MCF 10A (cell line): Measurements from ENCODE around the gene PLAC9. TPM values are rescaled to one million over a fixed set of nuclear protein-coding genes. Genes with fewer than 3 reads are reported as not detected.

Source experiments
- BruUV-seq: library from RNA; stranded (reverse); fragments of 400-500 nt; replicated peaks from 2 replicates; lab custom pipeline; 2021; lab: Mats Ljungman, UMichigan
- CTCF ChIA-PET: fragments of 300-600 bp; sonication (Branson Sonifier 250); formaldehyde crosslinking; extraction: SDS; loops from one replicate; lab custom pipeline; 2021; ENCODE audit warnings: antibody characterized with exemption, inconsistent platforms; lab: Yijun Ruan, JAX
- POLR2A ChIA-PET: fragments of 300-600, 350-650 bp; sonication (Branson Sonifier 250); formaldehyde crosslinking; extraction: SDS; loops from one replicate; lab custom pipeline; 2020; ENCODE audit warnings: antibody characterized with exemption, inconsistent platforms; lab: Yijun Ruan, JAX
- DNase-seq: peaks from one replicate; pipeline ENCODE4 v3.0.0-alpha.2; 2018; ENCODE audit not compliant: unreplicated experiment
- H3K27ac Mint-ChIP-seq: one replicate; pipeline ENCODE4 v1.8.0; 2022; ENCODE audit warnings: mild to moderate bottlenecking, low read depth, mixed read lengths; ENCODE audit not compliant: unreplicated experiment
- H3K27me3 Mint-ChIP-seq: one replicate; pipeline ENCODE4 v1.8.0; 2022; ENCODE audit warnings: mixed read lengths; ENCODE audit not compliant: insufficient read depth, unreplicated experiment
- H3K36me3 Mint-ChIP-seq: one replicate; pipeline ENCODE4 v1.8.0; 2022; ENCODE audit warnings: mild to moderate bottlenecking, moderate library complexity, mixed read lengths; ENCODE audit not compliant: insufficient read depth, unreplicated experiment
- H3K4me1 Mint-ChIP-seq: one replicate; pipeline ENCODE4 v1.8.0; 2022; ENCODE audit warnings: mixed read lengths; ENCODE audit not compliant: insufficient read depth, unreplicated experiment
- H3K4me3 Mint-ChIP-seq: one replicate; pipeline ENCODE4 v1.8.0; 2022; ENCODE audit warnings: mild to moderate bottlenecking, moderate library complexity, mixed read lengths; ENCODE audit not compliant: unreplicated experiment
- H3K9me3 Mint-ChIP-seq: one replicate; pipeline ENCODE4 v1.8.0; 2022; ENCODE audit warnings: mixed read lengths; ENCODE audit not compliant: unreplicated experiment
- intact Hi-C: fragments of 100-400 bp; cut with micrococcal nuclease; formaldehyde crosslinking; loops from 2 replicates; pipeline ENCODE4 v1.14.1; 2022
- total RNA-seq: library from RNA; stranded (reverse); gene quantifications from 2 replicates; pipeline ENCODE4 v1.2.3, GENCODE V29; 2022
- TF ChIP-seq, protein P1 (sequence below): fragments of 200-600 bp; IDR thresholded peaks from one replicate; pipeline ENCODE4 v1.8.0; 2022; ENCODE audit warnings: antibody characterized with exemption, mild to moderate bottlenecking; ENCODE audit not compliant: unreplicated experiment

The PLAC9 gene
- total RNA-seq, 1 experiment from 2014 or later, result 0.93 TPM

DNA sequence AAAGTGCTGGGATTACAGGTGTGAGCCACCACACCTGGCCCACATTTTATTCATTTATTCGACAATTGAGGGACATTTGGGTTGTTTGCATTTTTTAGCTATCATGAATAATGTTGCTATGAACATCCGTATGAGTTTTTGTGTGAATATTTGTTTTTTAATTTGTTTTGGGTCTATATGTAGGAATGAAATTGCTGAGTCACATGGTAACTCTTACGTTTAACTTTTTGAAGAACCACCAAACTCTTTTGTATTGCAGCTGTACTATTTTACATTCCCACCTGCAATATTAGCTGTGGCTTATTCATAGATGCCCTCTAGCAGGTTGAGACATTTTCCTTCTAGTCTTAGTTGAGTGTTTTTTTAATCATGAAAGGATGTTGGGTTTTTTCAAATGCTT is 14.4 kb downstream of the PLAC9 start:
- BruUV-seq, result no TSS peak
- CTCF ChIA-PET, result interaction anchor here (0.7 to 2.2 kb wide), 5 partner anchors 10 to 658 kb away, joined by 3 to 10 read pairs (median 3); no protein-coding TSS in a partner anchor
- Mint-ChIP-seq H3K4me1 (peaks cover 16% of the 10 kb centered on the region), H3K36me3 (peaks cover 13% of the 10 kb centered on the region), H3K27me3 (no peaks in the 10 kb centered on the region), H3K4me3 (no peak overlapping the region), H3K9me3 (peaks cover 7% of the 10 kb centered on the region), H3K27ac (no peak overlapping the region)
- POLR2A ChIA-PET, result no interaction called here
- DNase-seq, result no peak
- intact Hi-C loops, result no loop called here
- TF ChIP-seq, protein P1, sequence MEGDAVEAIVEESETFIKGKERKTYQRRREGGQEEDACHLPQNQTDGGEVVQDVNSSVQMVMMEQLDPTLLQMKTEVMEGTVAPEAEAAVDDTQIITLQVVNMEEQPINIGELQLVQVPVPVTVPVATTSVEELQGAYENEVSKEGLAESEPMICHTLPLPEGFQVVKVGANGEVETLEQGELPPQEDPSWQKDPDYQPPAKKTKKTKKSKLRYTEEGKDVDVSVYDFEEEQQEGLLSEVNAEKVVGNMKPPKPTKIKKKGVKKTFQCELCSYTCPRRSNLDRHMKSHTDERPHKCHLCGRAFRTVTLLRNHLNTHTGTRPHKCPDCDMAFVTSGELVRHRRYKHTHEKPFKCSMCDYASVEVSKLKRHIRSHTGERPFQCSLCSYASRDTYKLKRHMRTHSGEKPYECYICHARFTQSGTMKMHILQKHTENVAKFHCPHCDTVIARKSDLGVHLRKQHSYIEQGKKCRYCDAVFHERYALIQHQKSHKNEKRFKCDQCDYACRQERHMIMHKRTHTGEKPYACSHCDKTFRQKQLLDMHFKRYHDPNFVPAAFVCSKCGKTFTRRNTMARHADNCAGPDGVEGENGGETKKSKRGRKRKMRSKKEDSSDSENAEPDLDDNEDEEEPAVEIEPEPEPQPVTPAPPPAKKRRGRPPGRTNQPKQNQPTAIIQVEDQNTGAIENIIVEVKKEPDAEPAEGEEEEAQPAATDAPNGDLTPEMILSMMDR, result no peak

DNA sequence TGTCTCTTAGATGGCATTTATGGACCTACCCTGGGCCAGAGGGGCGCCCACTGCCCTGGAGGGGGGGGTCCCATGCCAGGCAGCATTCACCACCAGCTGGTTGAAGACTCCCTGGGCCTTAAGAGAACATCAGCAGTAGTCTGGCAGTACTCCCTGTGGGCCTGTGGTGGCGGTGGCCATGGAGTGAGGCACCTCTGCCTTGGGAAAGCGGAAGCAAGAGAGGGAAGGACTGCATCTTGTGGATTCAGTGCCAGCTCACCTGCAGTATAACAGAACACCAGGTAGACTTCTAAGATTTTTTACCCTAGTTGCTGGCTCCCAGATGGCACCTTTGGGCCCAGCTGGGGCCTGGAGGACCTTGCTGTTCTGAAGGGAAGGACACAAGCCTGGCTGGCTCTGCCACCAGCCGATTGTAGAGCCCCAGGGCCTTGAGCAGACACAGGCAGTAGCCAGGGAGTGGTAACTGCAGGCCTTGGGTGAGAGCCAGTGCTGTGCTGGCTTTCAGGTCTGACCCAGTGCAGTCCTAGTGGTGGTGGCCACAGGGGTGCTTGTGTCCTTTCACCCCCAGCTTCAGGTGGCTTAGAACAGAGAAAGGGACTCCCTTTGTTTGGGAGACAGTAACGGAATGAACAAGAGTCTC is 15.8 kb downstream of the PLAC9 start:
- intact Hi-C loops, result no loop called here
- no peak overlapping the region for H3K4me3 Mint-ChIP-seq
- peaks cover 16% of the 10 kb centered on the region for H3K4me1 Mint-ChIP-seq
- H3K27ac Mint-ChIP-seq, result no peak overlapping the region
- peaks cover 7% of the 10 kb centered on the region for H3K9me3 Mint-ChIP-seq
- peaks cover 22% of the 10 kb centered on the region for H3K36me3 Mint-ChIP-seq
- ChIA-PET POLR2A (interaction anchor here (0.7 to 0.9 kb wide), 2 partner anchors 10 kb away, joined by 3 read pairs; no protein-coding TSS in a partner anchor), CTCF (interaction anchor here (0.6 to 2.2 kb wide), 2 partner anchors 74 to 113 kb away, joined by 3 to 10 read pairs; no protein-coding TSS in a partner anchor)
- TF ChIP-seq, protein P1, result no peak
- H3K27me3 Mint-ChIP-seq, result no peaks in the 10 kb centered on the region
- DNase-seq, result no peak
- BruUV-seq, result no TSS peak

DNA sequence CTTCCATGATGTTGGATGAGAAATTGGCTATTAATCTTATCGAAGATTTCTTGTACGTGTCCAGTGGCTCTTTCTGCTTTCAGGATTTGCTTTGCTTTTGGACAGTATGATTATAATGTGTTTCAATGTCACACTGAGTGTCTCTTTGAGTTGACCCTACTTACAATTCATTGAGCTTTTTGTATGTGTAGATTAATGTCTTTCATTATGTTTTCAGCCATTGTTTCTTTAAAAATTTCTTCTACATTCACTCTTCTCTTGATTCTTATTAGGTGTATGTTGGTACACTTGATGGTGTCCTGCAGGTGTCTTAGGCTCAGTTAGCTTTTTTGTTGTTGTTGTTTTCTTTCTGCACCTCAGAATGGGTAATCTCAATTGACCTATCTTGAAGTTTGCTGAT is 16.6 kb downstream of the PLAC9 start:
- TF ChIP-seq, protein P1, result no peak
- Mint-ChIP-seq H3K36me3 (peaks cover 31% of the 10 kb centered on the region), H3K4me3 (no peak overlapping the region), H3K27me3 (no peaks in the 10 kb centered on the region), H3K27ac (no peak overlapping the region), H3K9me3 (peaks cover 7% of the 10 kb centered on the region), H3K4me1 (peaks cover 11% of the 10 kb centered on the region)
- intact Hi-C loops, result no loop called here
- ChIA-PET CTCF (interaction anchor here (5.6 kb wide), 1 partner anchor 73 kb away, joined by 31 read pairs; no protein-coding TSS in a partner anchor), POLR2A (interaction anchor here (0.9 kb wide), 1 partner anchor 9 kb away, joined by 3 read pairs; no protein-coding TSS in a partner anchor)
- BruUV-seq, result no TSS peak
- no peak for DNase-seq

DNA sequence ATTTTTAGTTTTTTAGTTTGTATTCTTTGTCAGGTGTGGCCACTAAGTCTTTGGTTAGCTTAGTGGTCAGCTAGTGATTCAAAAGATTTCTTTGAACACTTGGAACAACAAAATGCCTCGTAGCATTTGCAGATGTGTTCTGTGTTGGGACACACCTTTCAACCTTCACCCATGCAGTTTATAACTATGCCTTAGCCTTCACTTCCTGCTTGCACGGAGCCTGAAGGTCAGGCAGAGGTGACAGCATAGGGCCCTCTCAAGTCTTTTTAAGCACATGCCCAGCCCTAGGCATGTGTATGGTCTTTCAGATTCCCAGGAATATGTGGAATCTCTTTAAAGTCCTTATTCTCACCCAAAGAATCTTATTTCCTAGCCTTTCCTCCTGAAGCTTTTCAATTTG is 17.6 kb downstream of the PLAC9 start:
- BruUV-seq, result no TSS peak
- TF ChIP-seq, protein P1, result no peak
- Mint-ChIP-seq H3K4me3 (no peak overlapping the region), H3K4me1 (peaks cover 14% of the 10 kb centered on the region), H3K36me3 (peaks cover 40% of the 10 kb centered on the region), H3K27ac (no peak overlapping the region), H3K27me3 (no peaks in the 10 kb centered on the region), H3K9me3 (peaks cover 7% of the 10 kb centered on the region)
- no peak for DNase-seq
- ChIA-PET POLR2A (interaction anchor here (0.6 to 1.0 kb wide), 3 partner anchors 58 to 72 kb away, joined by 3 read pairs; no protein-coding TSS in a partner anchor), CTCF (interaction anchor here (2.0 to 5.6 kb wide), 2 partner anchors 72 to 111 kb away, joined by 7 to 31 read pairs; no protein-coding TSS in a partner anchor)
- intact Hi-C loops, result no loop called here
